OCI-LY1 (cell line): Measurements from ENCODE around the gene RAPGEF4.

Experiments
- CTCF ChIP-seq: fragments of 200-600 bp; sonication (generic), shearing (Covaris generic); IDR thresholded peaks from 2 replicates; pipeline ENCODE4 v1.5.1; 2017; ENCODE audit warnings: mild to moderate bottlenecking, antibody characterized with exemption, low read length, moderate library complexity, mixed read lengths
- EZH2 ChIP-seq: fragments of 200-600 bp; sonication (generic), shearing (Covaris generic); IDR thresholded peaks from 2 replicates; pipeline ENCODE4 v1.8.0; 2017; ENCODE audit warnings: borderline replicate concordance, mixed run types, mild to moderate bottlenecking, antibody characterized with exemption, low read length, moderate library complexity, mixed read lengths

GRCh38 chr2:172859581-172860335 is 124.1 kb downstream of the RAPGEF4 start:
- TF ChIP-seq CTCF, result no peak
- TF ChIP-seq EZH2, result no peak
